ENCODE measurements around the gene CFTR. TPM values are rescaled to one million over a fixed set of nuclear protein-coding genes. Genes with fewer than 3 reads are reported as not detected.

CFTR gene
- total RNA-seq, 1 experiment from 2014 or later, result 1.2 TPM

- H3K23me2 ChIP-seq (ENCODE audit: insufficient read length, low read depth, low read length, poor library complexity, severe bottlenecking), result no peaks in the 10 kb centered on the region
- no peaks in the 10 kb centered on the region for H3K79me2 ChIP-seq (ENCODE audit: insufficient read depth, low read length)
- no peaks in the 10 kb centered on the region for H3K79me1 ChIP-seq (ENCODE audit: insufficient read depth, low read depth, low read length, poor library complexity, severe bottlenecking)
- no peak overlapping the region for H3T11ph ChIP-seq (ENCODE audit: low read length)
- no peak for DNase-seq
- Mint-ChIP-seq H3K36me3 (ENCODE audit: insufficient read depth in 1 of 3, low read depth in 3 of 3) (no peaks in the 10 kb centered on the region; a peak in 1 of 7 replicates), H3K27ac (no peak overlapping the region), H3K4me1 (peaks cover 6 to 7% of the 10 kb centered on the region in 2 experiments), H3K27me3 (ENCODE audit: low read depth) (no peaks in the 10 kb centered on the region), H3K4me3 (no peak overlapping the region), H3K9me3 (no peaks in the 10 kb centered on the region)
- H3K27ac ChIP-seq (ENCODE audit: insufficient read length, low read depth, low read length), result no peak overlapping the region
- no peak overlapping the region for H4K5ac ChIP-seq (ENCODE audit: insufficient read length, low read depth, low read length)
- H3K4me1 ChIP-seq (ENCODE audit: insufficient read depth, low read length), result no peaks in the 10 kb centered on the region
- H4K20me1 ChIP-seq (ENCODE audit: control insufficient read depth, insufficient read depth, insufficient read length), result no peaks in the 10 kb centered on the region
- no peak overlapping the region for H2BK5ac ChIP-seq (ENCODE audit: insufficient read length, low read length)
- no peak overlapping the region for H3K23ac ChIP-seq (ENCODE audit: insufficient read length, low read depth, low read length)
- no peak overlapping the region for H2AFZ ChIP-seq (ENCODE audit: low read length)
- H4K91ac ChIP-seq (ENCODE audit: insufficient read length, low read depth, low read length), result no peak overlapping the region
- H3K9me3 ChIP-seq (ENCODE audit: control insufficient read depth, low read depth, low read length), result no peaks in the 10 kb centered on the region
- H2BK20ac ChIP-seq (ENCODE audit: low read depth, low read length, poor library complexity, severe bottlenecking), result no peak overlapping the region
- no peak overlapping the region for H2BK15ac ChIP-seq (ENCODE audit: low read depth, low read length)
- no peak overlapping the region for H2BK12ac ChIP-seq (ENCODE audit: insufficient read length, low read depth, low read length)
- no peak overlapping the region for H3K14ac ChIP-seq (ENCODE audit: insufficient read depth, low read length)
- no peak overlapping the region for H3K4me2 ChIP-seq (ENCODE audit: insufficient read depth, insufficient read length, low read length)
- no peaks in the 10 kb centered on the region for H3K27me3 ChIP-seq (ENCODE audit: insufficient read depth, low read length)
- no peak overlapping the region for H3K9ac ChIP-seq (ENCODE audit: extremely low read depth, insufficient read length, low read length)
- no CpG with 5 or more reads among the region's 3 CpGs for WGBS (ENCODE audit: extremely low coverage, insufficient read length, low lambda C conversion rate)
- no peak overlapping the region for H4K8ac ChIP-seq (replicated peaks; ENCODE audit: insufficient read length, low read depth, low read length)
- TF ChIP-seq, protein P1, sequence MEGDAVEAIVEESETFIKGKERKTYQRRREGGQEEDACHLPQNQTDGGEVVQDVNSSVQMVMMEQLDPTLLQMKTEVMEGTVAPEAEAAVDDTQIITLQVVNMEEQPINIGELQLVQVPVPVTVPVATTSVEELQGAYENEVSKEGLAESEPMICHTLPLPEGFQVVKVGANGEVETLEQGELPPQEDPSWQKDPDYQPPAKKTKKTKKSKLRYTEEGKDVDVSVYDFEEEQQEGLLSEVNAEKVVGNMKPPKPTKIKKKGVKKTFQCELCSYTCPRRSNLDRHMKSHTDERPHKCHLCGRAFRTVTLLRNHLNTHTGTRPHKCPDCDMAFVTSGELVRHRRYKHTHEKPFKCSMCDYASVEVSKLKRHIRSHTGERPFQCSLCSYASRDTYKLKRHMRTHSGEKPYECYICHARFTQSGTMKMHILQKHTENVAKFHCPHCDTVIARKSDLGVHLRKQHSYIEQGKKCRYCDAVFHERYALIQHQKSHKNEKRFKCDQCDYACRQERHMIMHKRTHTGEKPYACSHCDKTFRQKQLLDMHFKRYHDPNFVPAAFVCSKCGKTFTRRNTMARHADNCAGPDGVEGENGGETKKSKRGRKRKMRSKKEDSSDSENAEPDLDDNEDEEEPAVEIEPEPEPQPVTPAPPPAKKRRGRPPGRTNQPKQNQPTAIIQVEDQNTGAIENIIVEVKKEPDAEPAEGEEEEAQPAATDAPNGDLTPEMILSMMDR (conservative IDR thresholded peaks at IDR 0.05), result no peak
- H3K56ac ChIP-seq (ENCODE audit: insufficient read length, low read depth, low read length), result no peak overlapping the region
- H3K4ac ChIP-seq (ENCODE audit: low read depth, low read length), result no peak overlapping the region
- no peak overlapping the region for H2BK120ac ChIP-seq (ENCODE audit: low read depth, low read length, poor library complexity, severe bottlenecking)
- H2AK5ac ChIP-seq (ENCODE audit: insufficient read length, low read length), result no peak overlapping the region
- H3K18ac ChIP-seq (ENCODE audit: insufficient read length, low read depth, low read length), result no peak overlapping the region
Measured at GRCh38 chr7:117690147-117690546, 210.3 kb downstream of the CFTR start.
